Retinal pigment epithelial cell (primary cell): ENCODE results near the gene BMP8B.
"Not testable (repeated sequence)": the region's sequence is repeated elsewhere in the genome, so short reads cannot be mapped to it uniquely, and the experiment has no call there.

Source experiments
- DNase-seq: peaks from one replicate; pipeline ENCODE4 v3.0.0-alpha.2; 2010; ENCODE audit warnings: low read depth
- H3K4me3 ChIP-seq: 2 replicates; pipeline ENCODE4 v1.5.1; 2011; ENCODE audit warnings: mild to moderate bottlenecking, low read length, control low read depth, moderate library complexity
- TF ChIP-seq, protein P1 (sequence below): conservative IDR thresholded peaks from 2 replicates; pipeline ENCODE4 v1.5.1; 2011; ENCODE audit warnings: low read depth, low read length, control low read depth, inconsistent platforms

Gene BMP8B

DNA sequence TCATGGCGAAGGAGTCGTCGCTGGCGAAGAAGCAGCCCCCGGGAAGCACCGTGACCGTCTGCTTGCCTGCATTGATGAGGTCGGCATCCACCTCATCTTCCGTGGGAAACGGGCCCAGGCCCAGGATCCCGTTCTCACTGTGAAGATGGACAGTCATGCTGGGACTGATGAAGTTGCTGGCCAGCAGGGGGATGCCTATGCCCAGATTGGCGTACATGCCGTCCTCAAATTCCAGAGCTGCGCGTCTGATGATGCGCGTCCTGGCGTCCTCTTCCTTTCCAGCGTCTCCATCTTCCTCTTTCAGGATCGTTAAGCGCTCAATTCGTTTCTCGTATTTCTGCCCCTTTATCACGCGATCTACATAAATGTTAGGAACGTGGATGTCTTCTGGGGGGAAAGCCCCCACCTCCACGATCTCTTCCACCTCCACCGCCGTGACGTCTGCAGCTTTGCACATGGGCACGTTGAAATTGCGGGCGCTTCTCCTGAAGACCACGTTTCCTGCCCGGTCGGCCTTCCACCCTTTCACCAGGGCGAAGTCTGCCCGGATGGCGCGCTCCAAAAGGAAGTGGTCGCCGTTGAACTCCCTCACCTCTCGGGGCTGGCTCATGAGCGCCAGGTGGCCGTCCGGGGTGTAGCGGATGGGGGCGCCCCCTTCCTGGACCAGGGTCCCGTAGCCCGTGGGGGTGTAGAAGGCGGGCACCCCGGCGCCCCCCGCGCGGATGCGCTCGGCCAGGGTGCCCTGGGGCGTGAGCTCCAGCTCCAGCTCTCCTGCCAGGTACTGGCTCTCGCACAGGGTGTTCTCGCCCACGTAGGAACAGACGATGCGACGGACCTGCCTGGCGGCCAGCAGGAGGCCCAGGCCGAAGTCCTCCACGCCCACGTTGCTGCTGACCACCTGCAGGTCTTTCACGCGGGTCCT lies 18.3 kb downstream of the BMP8B start:
- not testable (repeated sequence) for DNase-seq, H3K4me3 ChIP-seq

DNA sequence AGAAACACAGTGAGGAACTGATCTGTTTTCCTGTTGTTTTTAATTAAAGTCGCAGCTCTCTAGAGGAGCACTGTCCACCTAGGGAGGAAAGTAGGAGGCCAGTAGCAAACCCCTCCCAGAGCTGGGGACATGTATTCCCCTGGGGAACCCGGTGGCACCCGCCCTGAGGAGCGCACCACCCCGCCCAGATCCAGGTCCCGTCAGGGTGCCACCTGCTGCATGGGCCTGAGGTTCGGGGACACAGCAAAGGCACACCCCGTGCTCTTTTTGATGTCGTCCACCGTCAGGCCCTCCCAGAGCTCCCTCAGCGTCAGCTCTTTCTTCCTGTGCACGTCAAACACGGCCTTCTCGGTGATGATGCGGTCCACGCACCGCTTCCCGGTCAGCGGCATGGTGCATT lies 19.2 kb downstream of the BMP8B start:
- not testable (repeated sequence) for DNase-seq, H3K4me3 ChIP-seq

DNA sequence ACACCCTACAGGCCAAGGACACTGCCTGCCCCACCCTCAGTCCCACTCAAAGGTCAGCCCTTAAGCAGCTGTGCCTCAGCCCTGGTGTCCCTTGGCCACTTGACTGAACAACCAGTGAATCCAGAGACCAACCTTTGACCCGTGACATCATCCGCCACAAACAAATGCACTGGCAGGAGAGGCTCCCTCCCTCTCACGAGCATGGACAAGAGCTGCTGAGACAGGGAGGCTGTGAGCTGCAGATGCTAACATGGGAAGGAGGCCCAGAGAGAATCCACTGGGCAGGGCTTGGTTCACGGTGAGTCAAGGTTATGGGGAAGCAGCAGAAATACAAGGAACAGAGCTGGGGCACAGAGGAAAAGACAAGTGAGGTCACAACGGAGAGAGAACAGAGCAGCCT lies 22.2 kb downstream of the BMP8B start:
- DNase-seq, H3K4me3 ChIP-seq: not testable (repeated sequence)

DNA sequence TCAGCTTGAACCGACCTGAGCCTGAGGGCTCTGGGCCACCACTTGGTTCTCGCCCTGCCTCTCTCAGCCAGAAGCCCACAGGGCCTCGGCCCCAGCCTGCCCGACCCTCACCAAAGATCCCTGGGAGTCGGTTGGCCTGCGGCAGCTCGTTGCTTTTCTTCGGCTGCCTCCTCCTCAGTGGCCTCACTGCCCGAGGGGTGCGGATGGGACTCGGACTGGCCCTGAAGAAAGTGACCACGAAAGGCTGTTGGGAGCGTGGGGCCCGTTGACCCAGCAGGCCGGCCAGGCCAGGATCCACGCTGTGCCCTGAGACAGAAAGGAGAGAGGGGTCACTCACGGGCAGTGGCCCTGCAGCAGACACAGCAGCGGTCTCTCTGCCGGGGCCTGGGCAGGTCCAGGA lies 24.2 kb downstream of the BMP8B start:
- not testable (repeated sequence) for DNase-seq, H3K4me3 ChIP-seq

DNA sequence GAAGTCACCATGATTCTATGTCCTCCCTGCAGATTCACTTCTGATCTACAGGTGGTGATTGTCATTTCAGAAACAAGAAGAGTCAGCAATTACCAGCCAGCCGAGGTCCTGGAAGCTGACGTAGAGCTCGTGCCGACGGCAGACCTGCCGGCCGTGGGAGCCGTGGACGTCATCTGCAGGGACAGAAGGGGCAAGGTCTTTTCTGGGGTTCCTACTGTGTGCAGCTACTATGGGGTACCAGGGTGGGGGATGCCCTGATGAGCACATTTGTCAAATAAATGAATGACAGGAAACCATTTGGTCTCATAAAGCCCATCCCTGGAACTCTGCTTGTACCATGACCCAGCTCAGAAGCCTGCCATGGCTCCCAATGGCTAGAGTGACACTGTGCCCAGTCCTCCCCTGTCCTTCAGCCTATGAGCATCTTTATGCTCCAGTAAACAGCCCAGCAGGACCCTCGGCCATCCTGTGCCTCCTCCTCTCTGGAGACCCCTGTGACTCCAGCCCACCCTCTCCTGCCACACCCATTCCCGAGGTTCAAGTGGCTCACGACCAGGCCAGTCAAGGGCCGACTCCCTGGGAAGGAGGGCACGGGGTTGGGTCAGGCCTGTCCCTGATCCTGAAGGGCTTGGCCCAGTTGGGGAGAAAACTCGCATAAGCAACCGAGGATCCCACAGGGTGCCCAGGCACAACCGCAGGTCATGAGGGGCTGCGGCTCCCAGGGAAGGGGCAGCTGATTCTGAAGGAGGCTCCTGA lies 24.9 kb downstream of the BMP8B start:
- DNase-seq, H3K4me3 ChIP-seq: not testable (repeated sequence)

DNA sequence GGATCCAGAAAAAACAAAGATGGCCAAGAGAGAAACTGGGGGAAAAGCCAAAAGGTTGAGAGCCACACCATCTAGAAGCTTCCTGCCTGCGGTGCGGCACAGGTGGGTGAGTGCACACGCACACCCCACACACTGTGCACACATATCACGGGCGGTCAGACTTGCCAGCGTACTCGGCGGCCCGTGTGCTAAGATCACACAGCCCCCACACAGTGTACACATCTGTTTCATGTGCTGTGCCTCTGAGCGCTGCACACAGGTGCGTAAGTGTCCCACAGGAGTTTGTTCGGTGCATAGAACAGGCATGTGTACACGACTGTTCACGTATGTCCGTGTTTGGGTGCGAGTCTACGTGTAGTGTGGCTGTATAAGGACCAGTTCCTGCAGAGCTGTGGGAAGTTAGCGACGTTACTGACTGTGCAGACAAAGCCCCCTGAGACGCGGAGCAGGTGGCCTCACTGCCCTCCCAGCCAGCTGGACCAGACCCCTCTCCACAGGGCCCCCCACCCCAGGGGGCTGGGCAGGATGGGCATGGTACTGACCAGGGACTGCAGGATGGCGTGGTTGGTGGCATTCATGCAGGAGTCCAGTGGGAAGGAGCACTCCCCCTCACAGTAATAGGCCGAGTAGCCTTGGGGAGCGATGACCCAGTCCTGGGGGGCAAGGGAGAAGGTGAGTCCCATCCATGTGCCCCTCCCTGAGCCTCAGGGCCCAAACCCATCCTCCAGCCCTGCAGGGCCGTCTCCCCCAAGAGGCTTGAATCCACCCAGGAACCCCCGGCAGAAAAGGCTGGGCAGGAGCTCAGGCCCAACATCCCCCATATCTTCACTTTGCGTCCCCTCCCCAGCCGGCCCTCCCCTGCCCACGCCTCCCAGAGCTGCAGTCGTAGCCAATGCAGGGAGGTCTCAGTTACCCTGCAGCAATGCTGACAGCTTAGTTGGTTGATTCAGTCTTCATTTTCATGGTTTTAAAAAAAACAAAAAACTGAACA lies 25.8 kb downstream of the BMP8B start:
- H3K4me3 ChIP-seq: no peak overlapping the region
- TF ChIP-seq, protein P1, sequence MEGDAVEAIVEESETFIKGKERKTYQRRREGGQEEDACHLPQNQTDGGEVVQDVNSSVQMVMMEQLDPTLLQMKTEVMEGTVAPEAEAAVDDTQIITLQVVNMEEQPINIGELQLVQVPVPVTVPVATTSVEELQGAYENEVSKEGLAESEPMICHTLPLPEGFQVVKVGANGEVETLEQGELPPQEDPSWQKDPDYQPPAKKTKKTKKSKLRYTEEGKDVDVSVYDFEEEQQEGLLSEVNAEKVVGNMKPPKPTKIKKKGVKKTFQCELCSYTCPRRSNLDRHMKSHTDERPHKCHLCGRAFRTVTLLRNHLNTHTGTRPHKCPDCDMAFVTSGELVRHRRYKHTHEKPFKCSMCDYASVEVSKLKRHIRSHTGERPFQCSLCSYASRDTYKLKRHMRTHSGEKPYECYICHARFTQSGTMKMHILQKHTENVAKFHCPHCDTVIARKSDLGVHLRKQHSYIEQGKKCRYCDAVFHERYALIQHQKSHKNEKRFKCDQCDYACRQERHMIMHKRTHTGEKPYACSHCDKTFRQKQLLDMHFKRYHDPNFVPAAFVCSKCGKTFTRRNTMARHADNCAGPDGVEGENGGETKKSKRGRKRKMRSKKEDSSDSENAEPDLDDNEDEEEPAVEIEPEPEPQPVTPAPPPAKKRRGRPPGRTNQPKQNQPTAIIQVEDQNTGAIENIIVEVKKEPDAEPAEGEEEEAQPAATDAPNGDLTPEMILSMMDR: no peak
- DNase-seq: no peak

DNA sequence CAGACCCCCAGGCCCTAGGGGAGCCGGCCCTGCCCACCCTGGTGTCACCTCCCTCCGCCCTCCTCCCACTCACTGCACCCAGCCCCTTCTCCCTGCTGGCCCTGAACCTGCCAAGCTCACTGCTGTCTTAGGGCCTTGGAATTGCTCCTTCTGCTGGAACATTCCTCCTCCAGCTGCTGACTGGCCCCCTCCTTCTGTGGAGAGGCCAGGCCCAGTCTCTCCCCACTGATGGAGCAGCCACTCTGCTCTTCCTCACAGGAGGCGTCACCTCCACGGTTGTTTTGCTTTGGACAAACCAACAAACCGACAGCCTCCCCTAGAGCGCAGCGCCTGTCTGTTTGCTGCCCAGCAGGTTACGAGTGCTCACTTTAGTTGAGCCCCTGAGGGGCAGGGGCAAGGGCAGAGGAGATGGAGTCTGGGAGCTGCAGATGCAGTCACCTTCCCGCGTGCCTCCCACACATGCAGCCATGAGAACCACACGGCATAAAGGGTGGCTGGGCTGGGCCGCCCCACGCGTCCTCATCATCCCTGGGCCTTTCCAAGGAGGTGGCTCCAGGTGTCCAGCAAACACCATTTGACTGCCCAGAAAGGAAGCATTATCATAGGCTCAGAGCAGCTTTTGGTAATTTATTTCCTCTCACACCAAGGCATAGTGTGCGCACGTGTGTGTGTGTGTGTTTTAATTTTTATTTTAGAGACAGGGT lies 27.0 kb downstream of the BMP8B start:
- TF ChIP-seq, protein P1: no peak
- no peak for DNase-seq
- H3K4me3 ChIP-seq: no peak overlapping the region

DNA sequence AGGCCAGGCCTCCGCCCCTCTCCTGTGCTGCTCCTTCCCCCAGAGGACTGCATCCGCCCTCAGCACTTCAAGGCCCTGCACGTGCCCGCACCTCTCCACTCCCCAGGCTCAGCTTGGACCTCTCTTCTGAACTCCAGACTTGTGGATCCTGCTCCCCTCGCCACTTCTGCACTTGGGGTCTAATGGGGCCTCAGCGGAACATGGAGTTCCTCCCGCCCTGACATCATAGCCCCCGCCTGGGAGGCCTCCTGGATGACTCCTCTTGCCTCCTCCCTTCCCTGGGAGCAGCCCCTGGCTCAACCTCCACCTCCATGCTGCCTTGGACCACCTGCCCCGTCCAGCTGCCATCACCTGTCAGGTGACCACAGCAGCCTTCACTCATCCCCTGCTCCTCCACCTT lies 27.6 kb downstream of the BMP8B start:
- DNase-seq: no peak
- TF ChIP-seq, protein P1: no peak
- H3K4me3 ChIP-seq: no peak overlapping the region
